Esophagus squamous epithelium (tissue), 5 donors: ENCODE measurements around the gene SPART. TPM values are rescaled to one million over a fixed set of nuclear protein-coding genes. Genes with fewer than 3 reads are reported as not detected.

ENCODE experiments used
- DNase-seq: peaks from one replicate; lab custom pipeline; 2025; lab: John Stamatoyannopoulos, UW
- H3K27ac ChIP-seq, 4 donors: fragments of 200-600 bp; sonication (generic); one replicate each; pipeline ENCODE4 v1.5.1; 2016 to 2019; ENCODE audit warnings: mild to moderate bottlenecking in 1 of 4
- H3K27me3 ChIP-seq, 4 donors: fragments of 200-600 bp; sonication (generic); 1 replicate in 3 of 4; 2 replicates in 1 of 4; pipeline versions ENCODE4 v1.5.1 to v1.6.0; 2017 to 2021; ENCODE audit warnings: antibody characterized with exemption in 1 of 4
- H3K36me3 ChIP-seq, 3 donors: fragments of 200-600 bp; sonication (generic); one replicate each; pipeline ENCODE4 v1.5.1; 2016 to 2019
- H3K4me1 ChIP-seq, 3 donors: fragments of 200-600 bp; sonication (generic); one replicate each; pipeline ENCODE4 v1.5.1; 2017 to 2019
- H3K4me3 ChIP-seq, 4 donors: fragments of 200-600 bp; sonication (generic); 1 replicate in 3 of 4; 2 replicates in 1 of 4; pipeline ENCODE4 v1.5.1; 2016 to 2019; ENCODE audit warnings: mild to moderate bottlenecking in 2 of 4, moderate library complexity in 1 of 4
- H3K9me3 ChIP-seq, 3 donors: fragments of 200-600 bp; sonication (generic); one replicate each; pipeline ENCODE4 v1.5.1; 2016 to 2019
- CTCF ChIP-seq, 6 experiments: fragments of 450-650 bp in 4 of 6; fragments of 200-600 bp in 2 of 6; sonication (generic) in 2 of 6; IDR thresholded peaks; one replicate each; pipeline ENCODE4 v1.5.1; 2016 to 2019; ENCODE audit warnings: antibody characterized with exemption in 6 of 6, mild to moderate bottlenecking in 4 of 6, moderate library complexity in 4 of 6
- POLR2A ChIP-seq, 4 donors: fragments of 450-650 bp; IDR thresholded peaks; one replicate each; pipeline ENCODE4 v1.6.1; 2017; ENCODE audit warnings: antibody characterized with exemption in 4 of 4, mild to moderate bottlenecking in 4 of 4, moderate library complexity in 3 of 4
- WGBS, 2 donors: methylation state at CpG; one replicate each; pipeline ENCODE4 v1.1.5; 2018; 5-methylcytosine and 5-hydroxymethylcytosine counted together
- intact Hi-C: fragments of 100-400 bp; cut with DNase I; formaldehyde crosslinking; loops from one replicate; pipeline ENCODE4 v1.15.0; 2022
- small RNA-seq, 4 donors: library from RNA; depleted of rRNA; stranded (forward); fragments of <200 nt; gene quantifications; one replicate each; pipeline ENCODE3, GENCODE V24; 2016
- total RNA-seq, 4 donors: library from RNA; depleted of rRNA; stranded (reverse); fragments of >200 nt; gene quantifications; one replicate each; pipeline ENCODE4 v1.1.0, GENCODE V29; 2016
- donor health status: DM: yes; HTN: yes; CAD: no.

The SPART gene
- total RNA-seq, 4 donors from 2014 or later, result 14.9 to 60.3 (median 36.0) TPM

- Histone ChIP-seq H3K27me3 (no peaks in the 10 kb centered on the region), H3K27ac (no peak overlapping the region), H3K4me3 (no peak overlapping the region), H3K4me1 (no peaks in the 10 kb centered on the region), H3K36me3 (no peaks in the 10 kb centered on the region), H3K9me3 (no peaks in the 10 kb centered on the region)
- TF ChIP-seq POLR2A (IDR thresholded peaks at IDR 0.05), result no peak
- no peak for TF ChIP-seq CTCF (IDR thresholded peaks at IDR 0.05)
- intact Hi-C loops, result no loop called here
- DNase-seq, result no peak
Measured at GRCh38 chr13:36261976-36262375, 84.2 kb downstream of the SPART start.

GRCh38 chr13:36261011-36261410, 85.2 kb downstream of the SPART start:
- TF ChIP-seq CTCF (IDR thresholded peaks at IDR 0.05) (no peak), POLR2A (IDR thresholded peaks at IDR 0.05) (no peak)
- Histone ChIP-seq H3K9me3 (no peaks in the 10 kb centered on the region), H3K4me1 (no peaks in the 10 kb centered on the region), H3K4me3 (no peak overlapping the region), H3K27me3 (no peaks in the 10 kb centered on the region), H3K27ac (no peak overlapping the region), H3K36me3 (no peaks in the 10 kb centered on the region)
- no peak for DNase-seq
- intact Hi-C loops, result no loop called here
- WGBS, 2 donors, result 83 to 91% methylated on average over 3 of the region's 3 CpGs

- intact Hi-C loops, result no loop called here
- no peaks in the 10 kb centered on the region for H3K9me3 ChIP-seq
- no peaks in the 10 kb centered on the region for H3K4me1 ChIP-seq
- no peaks in the 10 kb centered on the region for H3K27me3 ChIP-seq
- TF ChIP-seq CTCF (IDR thresholded peaks at IDR 0.05), result no peak
- TF ChIP-seq POLR2A (IDR thresholded peaks at IDR 0.05), result no peak
- H3K36me3 ChIP-seq, result no peaks in the 10 kb centered on the region
- WGBS, 2 donors, result 78 to 82% methylated on average over 6 of the region's 8 CpGs
- H3K27ac ChIP-seq, result no peak overlapping the region
- no peak for DNase-seq
- H3K4me3 ChIP-seq, result no peak overlapping the region
Measured at GRCh38 chr13:36259361-36260137, 86.6 kb downstream of the SPART start.

GRCh38 chr13:36258831-36259230, 87.4 kb downstream of the SPART start:
- Histone ChIP-seq H3K27me3 (no peaks in the 10 kb centered on the region), H3K4me3 (no peak overlapping the region), H3K27ac (no peak overlapping the region), H3K4me1 (no peaks in the 10 kb centered on the region), H3K36me3 (no peaks in the 10 kb centered on the region), H3K9me3 (no peaks in the 10 kb centered on the region)
- intact Hi-C loops, result no loop called here
- no peak for TF ChIP-seq CTCF (IDR thresholded peaks at IDR 0.05)
- TF ChIP-seq POLR2A (IDR thresholded peaks at IDR 0.05), result no peak
- no peak for DNase-seq
- 79% methylated on average over 3 to 5 of the region's 8 CpGs for WGBS, 2 donors

Small RNA genes within 50 kb of the gene (small RNA-seq; reads per million reads assigned to genes)
- gene RNU6-71P, result 0 reads per million in 4 donors

Other genes starting within 250 kb of the SPART start
- 1 to 10 TPM in 3 of 4 donors, under 1 TPM in 1; 0.72 to 9.1 (median 4.9) TPM for gene DCLK1, start 215.0 kb downstream of the SPART start, total RNA-seq
- not detected for gene SOHLH2, start 131.8 kb downstream of the SPART start, total RNA-seq
- gene CCDC169, start 48.6 kb downstream of the SPART start, total RNA-seq, result under 1 TPM; under 0.01 to 0.35 (median 0.19) TPM
- 1 to 10 TPM in 2 of 4 donors, under 1 TPM in 1, not detected in 1; 0.38 to 5.4 (median 1.3) TPM for gene CCNA1, start 86.1 kb upstream of the SPART start, total RNA-seq